Thyroid gland (tissue), 4 donors: ENCODE data around the gene PLCD1. TPM values are rescaled to one million over a fixed set of nuclear protein-coding genes. Genes with fewer than 3 reads are reported as not detected.
A peak's percentile ranks its signal among the peaks of the same experiment; 100 is the strongest.

Experiments used
- DNase-seq, 2 donors: peaks; one replicate each; pipeline ENCODE4 v3.0.0-alpha.2; 2019
- H3K27ac ChIP-seq, 3 donors: fragments of 200-600 bp; sonication (generic); 1 replicate in 2 of 3; 2 replicates in 1 of 3; pipeline ENCODE4 v1.5.1; 2016 to 2019; ENCODE audit warnings: mild to moderate bottlenecking in 1 of 3, moderate library complexity in 1 of 3
- H3K27me3 ChIP-seq: fragments of 200-600 bp; sonication (generic); one replicate; pipeline ENCODE4 v1.5.1; 2019
- H3K36me3 ChIP-seq, 2 donors: fragments of 200-600 bp; sonication (generic); one replicate each; pipeline ENCODE4 v1.5.1; 2016 to 2019
- H3K4me1 ChIP-seq, 2 donors: fragments of 200-600 bp; sonication (generic); one replicate each; pipeline ENCODE4 v1.5.1; 2017 to 2019
- H3K4me3 ChIP-seq, 3 donors: fragments of 200-600 bp; sonication (generic); replicated peaks in 1 of 3; 1 replicate in 2 of 3; 2 replicates in 1 of 3; pipeline ENCODE4 v1.5.1; 2016; ENCODE audit warnings: mild to moderate bottlenecking in 1 of 3
- H3K9me3 ChIP-seq: fragments of 200-600 bp; sonication (generic); one replicate; pipeline ENCODE4 v1.5.1; 2017
- POLR2A ChIP-seq, 2 donors: fragments of 450-650 bp; IDR thresholded peaks; one replicate each; pipeline ENCODE4 v1.6.1; 2017; ENCODE audit warnings: antibody characterized with exemption in 2 of 2, mild to moderate bottlenecking in 2 of 2, moderate library complexity in 1 of 2
- WGBS, 2 donors: methylation state at CpG; one replicate each; pipeline ENCODE4 v1.1.5; 2017; 5-methylcytosine and 5-hydroxymethylcytosine counted together
- intact Hi-C: fragments of 100-400 bp; cut with DNase I; formaldehyde crosslinking; loops from one replicate; pipeline ENCODE4 v1.15.1; 2023
- total RNA-seq, 4 donors: library from RNA; depleted of rRNA; stranded (reverse); fragments of >200 nt; gene quantifications; one replicate each; pipeline ENCODE4 v1.2.3, GENCODE V29; 2016
- TF ChIP-seq, protein P1 (sequence below), 6 experiments: fragments of 200-600 bp in 3 of 6; fragments of 450-650 bp in 3 of 6; sonication (generic) in 3 of 6; IDR thresholded peaks; one replicate each; pipeline ENCODE4 v1.5.1; 2016 to 2019; ENCODE audit warnings: antibody characterized with exemption in 6 of 6, mild to moderate bottlenecking in 2 of 6, inconsistent platforms in 1 of 6, moderate library complexity in 1 of 6

The PLCD1 gene
- total RNA-seq, 4 donors from 2014 or later, result 13.8 to 19.9 (median 16.0) TPM

- 96 to 98% methylated on average over 6 of the region's 6 CpGs for WGBS, 2 donors
- H3K4me1 ChIP-seq, result peaks cover 15 to 27% of the 10 kb centered on the region in 2 donors
- no peak overlapping the region for H3K4me3 ChIP-seq
- H3K36me3 ChIP-seq, result peaks cover 0 to 8% of the 10 kb centered on the region in 2 donors
- DNase-seq, result no peak
- H3K27ac ChIP-seq, result no peak overlapping the region
- TF ChIP-seq POLR2A (IDR thresholded peaks at IDR 0.05), result no peak
- TF ChIP-seq, protein P1, sequence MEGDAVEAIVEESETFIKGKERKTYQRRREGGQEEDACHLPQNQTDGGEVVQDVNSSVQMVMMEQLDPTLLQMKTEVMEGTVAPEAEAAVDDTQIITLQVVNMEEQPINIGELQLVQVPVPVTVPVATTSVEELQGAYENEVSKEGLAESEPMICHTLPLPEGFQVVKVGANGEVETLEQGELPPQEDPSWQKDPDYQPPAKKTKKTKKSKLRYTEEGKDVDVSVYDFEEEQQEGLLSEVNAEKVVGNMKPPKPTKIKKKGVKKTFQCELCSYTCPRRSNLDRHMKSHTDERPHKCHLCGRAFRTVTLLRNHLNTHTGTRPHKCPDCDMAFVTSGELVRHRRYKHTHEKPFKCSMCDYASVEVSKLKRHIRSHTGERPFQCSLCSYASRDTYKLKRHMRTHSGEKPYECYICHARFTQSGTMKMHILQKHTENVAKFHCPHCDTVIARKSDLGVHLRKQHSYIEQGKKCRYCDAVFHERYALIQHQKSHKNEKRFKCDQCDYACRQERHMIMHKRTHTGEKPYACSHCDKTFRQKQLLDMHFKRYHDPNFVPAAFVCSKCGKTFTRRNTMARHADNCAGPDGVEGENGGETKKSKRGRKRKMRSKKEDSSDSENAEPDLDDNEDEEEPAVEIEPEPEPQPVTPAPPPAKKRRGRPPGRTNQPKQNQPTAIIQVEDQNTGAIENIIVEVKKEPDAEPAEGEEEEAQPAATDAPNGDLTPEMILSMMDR (IDR thresholded peaks at IDR 0.05), result no peak
- intact Hi-C loops, result loop anchor here (2.0 kb wide), 1 partner anchor 143 kb away; no protein-coding TSS in a partner anchor
- no peaks in the 10 kb centered on the region for H3K9me3 ChIP-seq
- no peaks in the 10 kb centered on the region for H3K27me3 ChIP-seq
These were observed 29.6 kb downstream of the PLCD1 start for GRCh38 chr3:37999836-38000235.

DNA sequence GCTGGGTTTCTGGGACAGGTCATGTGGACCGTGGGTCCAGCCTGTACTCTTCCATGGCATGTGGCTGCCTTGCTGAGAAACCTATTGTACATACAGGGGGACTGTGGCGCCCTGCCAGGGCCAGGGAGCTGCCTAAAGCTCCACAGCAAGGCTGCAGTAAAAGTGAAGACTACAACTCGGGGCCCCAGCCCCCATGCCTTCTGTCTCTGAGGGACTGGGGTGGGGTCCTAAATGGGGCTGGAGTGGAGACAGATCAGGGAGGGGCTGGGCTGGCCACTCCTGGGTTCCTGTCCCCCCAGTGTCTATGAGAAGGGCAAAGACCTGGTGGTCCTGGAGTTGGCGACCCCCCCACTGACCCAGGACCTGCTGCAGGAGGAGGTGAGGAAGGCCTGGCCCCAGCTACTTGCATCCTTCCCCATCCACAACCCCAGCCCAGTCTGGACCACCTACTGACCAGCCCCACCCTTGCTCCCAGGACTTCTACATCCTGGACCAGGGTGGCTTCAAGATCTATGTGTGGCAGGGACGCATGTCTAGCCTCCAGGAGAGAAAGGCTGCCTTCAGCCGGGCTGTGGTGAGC lies 31.6 kb downstream of the PLCD1 start:
- Histone ChIP-seq H3K36me3 (peaks cover 0 to 8% of the 10 kb centered on the region in 2 donors), H3K4me3 (no peak overlapping the region), H3K27ac (peak overlapping the region in 2 of 3 donors; percentile 82 to 89), H3K27me3 (no peaks in the 10 kb centered on the region), H3K4me1 (peaks cover 10 to 23% of the 10 kb centered on the region in 2 donors), H3K9me3 (no peaks in the 10 kb centered on the region)
- no peak for TF ChIP-seq POLR2A (IDR thresholded peaks at IDR 0.05)
- TF ChIP-seq, protein P1 (IDR thresholded peaks at IDR 0.05), result no peak
- DNase-seq, result no peak
- 95 to 100% methylated on average over 2 to 5 of the region's 6 CpGs for WGBS, 2 donors
- intact Hi-C loops, result no loop called here

GRCh38 chr3:37997342-37997741 lies 32.1 kb downstream of the PLCD1 start:
- WGBS, 2 donors, result 91% methylated on average over 4 of the region's 10 CpGs; no CpG with 5 or more reads in 1 of the 2 donors
- H3K9me3 ChIP-seq, result no peaks in the 10 kb centered on the region
- peaks cover 0 to 8% of the 10 kb centered on the region in 2 donors for H3K36me3 ChIP-seq
- no peaks in the 10 kb centered on the region for H3K27me3 ChIP-seq
- DNase-seq, result no peak
- TF ChIP-seq, protein P1 (IDR thresholded peaks at IDR 0.05), result no peak
- no peak for TF ChIP-seq POLR2A (IDR thresholded peaks at IDR 0.05)
- H3K4me1 ChIP-seq, result peaks cover 10 to 23% of the 10 kb centered on the region in 2 donors
- intact Hi-C loops, result no loop called here
- H3K27ac ChIP-seq, result no peak overlapping the region
- no peak overlapping the region for H3K4me3 ChIP-seq

- no peaks in the 10 kb centered on the region for H3K27me3 ChIP-seq
- H3K4me3 ChIP-seq, result no peak overlapping the region
- WGBS, 2 donors, result 42 to 71% methylated on average over 4 to 7 of the region's 7 CpGs
- peaks cover 0 to 5% of the 10 kb centered on the region in 2 donors for H3K36me3 ChIP-seq
- H3K27ac ChIP-seq, result no peak overlapping the region
- H3K4me1 ChIP-seq, result peaks cover 10 to 23% of the 10 kb centered on the region in 2 donors
- intact Hi-C loops, result no loop called here
- DNase-seq, result peak; percentile 75 to 77
- TF ChIP-seq, protein P1 (IDR thresholded peaks at IDR 0.05), result peak; percentile 87 to 93 (median 91)
- no peak for TF ChIP-seq POLR2A (IDR thresholded peaks at IDR 0.05)
- H3K9me3 ChIP-seq, result no peaks in the 10 kb centered on the region
These were observed 32.6 kb downstream of the PLCD1 start for GRCh38 chr3:37996785-37997301.
